Measurements from ENCODE around the gene AMER2.

- TF ChIP-seq POLR2AphosphoS5 (IDR thresholded peaks at IDR 0.05) (no peak), CTCF (IDR thresholded peaks at IDR 0.05) (no peak)
These were observed 18.7 kb upstream of the AMER2 start for GRCh38 chr13:25190771-25191170.

Data from stomach (tissue), 4 donors.